RWPE2 (cell line): ENCODE measurements around the gene ACE.

Source experiments
- ATAC-seq: fragments of 200-7000 bp; cut with Tn5 transposase; 3 replicates; pipeline ENCODE4 v1.9.1; 2021; ENCODE audit warnings: low read depth
- DNase-seq: peaks from one replicate; pipeline ENCODE4 v3.0.0-alpha.2; 2020; ENCODE audit warnings: low spot score
- H3K27ac ChIP-seq: fragments of 450-650 bp; 2 replicates; pipeline ENCODE4 v1.5.1; 2017; ENCODE audit warnings: mild to moderate bottlenecking; ENCODE audit not compliant: poor library complexity, severe bottlenecking
- H3K27me3 ChIP-seq: fragments of 250-450 bp; sonication (Bioruptor Pico); 2 replicates; pipeline ENCODE4 v1.5.1; 2021; ENCODE audit warnings: mild to moderate bottlenecking, moderate library complexity; ENCODE audit not compliant: insufficient read depth, poor library complexity, severe bottlenecking
- H3K36me3 ChIP-seq: fragments of 250-450 bp; sonication (Bioruptor Pico); 2 replicates; pipeline ENCODE4 v1.5.1; 2020; ENCODE audit warnings: low read depth, mild to moderate bottlenecking, moderate library complexity
- H3K4me1 ChIP-seq: fragments of 250-450 bp; sonication (Bioruptor Pico); 2 replicates; pipeline ENCODE4 v1.5.1; 2021; ENCODE audit warnings: mild to moderate bottlenecking, moderate library complexity; ENCODE audit not compliant: insufficient read depth, poor library complexity, severe bottlenecking
- H3K4me3 ChIP-seq: fragments of 250-450 bp; sonication (Bioruptor Pico); 2 replicates; pipeline ENCODE4 v1.5.1; 2021; ENCODE audit warnings: mild to moderate bottlenecking, moderate library complexity; ENCODE audit not compliant: severe bottlenecking
- H3K9me3 ChIP-seq: fragments of 250-450 bp; sonication (Bioruptor Pico); 2 replicates; pipeline ENCODE4 v1.5.1; 2021; ENCODE audit warnings: mild to moderate bottlenecking, moderate library complexity; ENCODE audit not compliant: severe bottlenecking
- TF ChIP-seq, protein P1 (sequence below): fragments of 450-650 bp; IDR thresholded peaks from one replicate; pipeline ENCODE4 v1.5.1; 2017; ENCODE audit warnings: mild to moderate bottlenecking, moderate library complexity; ENCODE audit not compliant: poor library complexity, severe bottlenecking

ACE gene

DNA sequence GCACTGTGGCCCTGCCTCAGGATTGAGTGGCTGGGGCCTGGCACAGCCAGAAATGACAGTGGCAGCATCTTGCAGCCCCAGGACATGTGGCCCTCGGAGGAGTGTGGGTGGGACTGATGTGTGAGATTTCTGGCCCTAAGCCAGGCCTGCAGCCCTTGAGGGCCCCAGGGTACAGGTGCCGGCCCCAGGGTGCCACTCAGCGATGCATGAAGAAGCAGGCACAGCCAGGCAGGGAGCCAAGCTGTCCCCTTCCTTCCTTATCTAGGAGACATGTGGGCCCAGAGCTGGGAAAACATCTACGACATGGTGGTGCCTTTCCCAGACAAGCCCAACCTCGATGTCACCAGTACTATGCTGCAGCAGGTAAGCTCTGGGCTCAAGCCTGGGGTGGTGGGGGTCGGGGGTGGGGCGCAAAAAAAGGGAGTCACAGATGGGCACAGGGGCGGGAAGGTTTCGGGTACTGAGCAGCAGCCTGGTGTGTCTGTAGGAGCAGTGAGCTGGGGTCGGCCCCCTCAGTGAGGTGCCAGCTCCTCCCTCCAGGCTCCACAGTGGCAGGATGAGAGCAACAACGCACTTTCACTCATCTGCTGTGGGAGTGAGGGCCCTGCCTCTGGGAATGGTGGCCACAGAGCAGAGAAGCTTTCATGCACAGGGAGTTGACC lies 4.1 kb downstream of the ACE start:
- no peak overlapping the region for H3K27ac ChIP-seq

DNA sequence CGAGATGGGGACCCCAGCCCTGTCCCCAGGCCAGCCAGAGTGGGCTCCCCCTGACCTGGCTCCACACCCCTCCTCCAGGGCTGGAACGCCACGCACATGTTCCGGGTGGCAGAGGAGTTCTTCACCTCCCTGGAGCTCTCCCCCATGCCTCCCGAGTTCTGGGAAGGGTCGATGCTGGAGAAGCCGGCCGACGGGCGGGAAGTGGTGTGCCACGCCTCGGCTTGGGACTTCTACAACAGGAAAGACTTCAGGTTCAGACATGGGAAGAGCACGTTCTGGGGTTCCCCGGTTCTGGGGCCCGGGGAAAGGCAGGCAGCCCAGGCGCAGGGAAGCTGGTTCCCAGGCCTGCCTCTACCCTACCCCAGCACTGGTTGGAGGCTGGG lies 4.6 kb downstream of the ACE start:
- DNase-seq (no peak), ATAC-seq (no peak)
- H3K27ac ChIP-seq = no peak overlapping the region
- no peak overlapping the region for H3K4me3 ChIP-seq
- H3K36me3 ChIP-seq = no peaks in the 10 kb centered on the region
- no peaks in the 10 kb centered on the region for H3K9me3 ChIP-seq
- H3K27me3 ChIP-seq = peaks cover 10% of the 10 kb centered on the region
- no peaks in the 10 kb centered on the region for H3K4me1 ChIP-seq
- TF ChIP-seq, protein P1, sequence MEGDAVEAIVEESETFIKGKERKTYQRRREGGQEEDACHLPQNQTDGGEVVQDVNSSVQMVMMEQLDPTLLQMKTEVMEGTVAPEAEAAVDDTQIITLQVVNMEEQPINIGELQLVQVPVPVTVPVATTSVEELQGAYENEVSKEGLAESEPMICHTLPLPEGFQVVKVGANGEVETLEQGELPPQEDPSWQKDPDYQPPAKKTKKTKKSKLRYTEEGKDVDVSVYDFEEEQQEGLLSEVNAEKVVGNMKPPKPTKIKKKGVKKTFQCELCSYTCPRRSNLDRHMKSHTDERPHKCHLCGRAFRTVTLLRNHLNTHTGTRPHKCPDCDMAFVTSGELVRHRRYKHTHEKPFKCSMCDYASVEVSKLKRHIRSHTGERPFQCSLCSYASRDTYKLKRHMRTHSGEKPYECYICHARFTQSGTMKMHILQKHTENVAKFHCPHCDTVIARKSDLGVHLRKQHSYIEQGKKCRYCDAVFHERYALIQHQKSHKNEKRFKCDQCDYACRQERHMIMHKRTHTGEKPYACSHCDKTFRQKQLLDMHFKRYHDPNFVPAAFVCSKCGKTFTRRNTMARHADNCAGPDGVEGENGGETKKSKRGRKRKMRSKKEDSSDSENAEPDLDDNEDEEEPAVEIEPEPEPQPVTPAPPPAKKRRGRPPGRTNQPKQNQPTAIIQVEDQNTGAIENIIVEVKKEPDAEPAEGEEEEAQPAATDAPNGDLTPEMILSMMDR = no peak

More for the DNA sequence above, 4.1 kb downstream of the ACE start:
- DNase-seq (no peak), ATAC-seq (no peak)
- Histone ChIP-seq H3K27me3 (peaks cover 10% of the 10 kb centered on the region), H3K36me3 (no peaks in the 10 kb centered on the region), H3K9me3 (no peaks in the 10 kb centered on the region), H3K4me1 (no peaks in the 10 kb centered on the region), H3K4me3 (no peak overlapping the region)
- TF ChIP-seq, protein P1 = no peak

DNA sequence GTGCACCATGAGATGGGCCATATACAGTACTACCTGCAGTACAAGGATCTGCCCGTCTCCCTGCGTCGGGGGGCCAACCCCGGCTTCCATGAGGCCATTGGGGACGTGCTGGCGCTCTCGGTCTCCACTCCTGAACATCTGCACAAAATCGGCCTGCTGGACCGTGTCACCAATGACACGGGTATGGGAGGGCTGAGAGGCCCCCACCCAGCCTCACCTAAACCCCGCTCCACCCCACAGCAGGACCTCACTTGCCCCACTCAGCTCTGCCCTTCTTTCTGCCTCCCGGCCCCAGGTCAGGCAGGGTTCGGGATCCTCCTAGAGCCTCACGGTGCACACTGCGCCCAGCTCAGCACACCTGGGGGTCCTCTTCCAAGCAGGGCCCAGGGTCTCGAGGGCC lies 5.6 kb downstream of the ACE start:
- H3K9me3 ChIP-seq = no peaks in the 10 kb centered on the region
- ATAC-seq (no peak), DNase-seq (no peak)
- no peak overlapping the region for H3K4me3 ChIP-seq
- TF ChIP-seq, protein P1 = no peak
- H3K4me1 ChIP-seq = no peaks in the 10 kb centered on the region
- H3K27me3 ChIP-seq = peaks cover 5% of the 10 kb centered on the region
- H3K36me3 ChIP-seq = no peaks in the 10 kb centered on the region
- no peak overlapping the region for H3K27ac ChIP-seq

DNA sequence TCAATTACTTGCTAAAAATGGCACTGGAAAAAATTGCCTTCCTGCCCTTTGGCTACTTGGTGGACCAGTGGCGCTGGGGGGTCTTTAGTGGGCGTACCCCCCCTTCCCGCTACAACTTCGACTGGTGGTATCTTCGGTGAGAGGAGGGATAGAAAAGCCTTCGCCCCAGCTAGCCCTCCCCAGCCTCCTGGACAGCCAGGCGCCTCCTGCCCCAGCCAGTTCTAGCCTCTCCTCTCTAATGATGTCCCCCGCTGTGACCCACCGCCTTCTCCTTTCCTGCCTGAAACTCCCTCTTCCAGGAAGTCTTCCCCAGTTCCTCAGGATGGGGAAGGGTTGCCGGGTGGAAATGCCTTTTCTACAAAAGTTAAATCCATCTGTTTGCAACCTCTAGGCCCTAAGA lies 6.2 kb downstream of the ACE start:
- no peaks in the 10 kb centered on the region for H3K4me1 ChIP-seq
- no peaks in the 10 kb centered on the region for H3K27me3 ChIP-seq
- no peaks in the 10 kb centered on the region for H3K36me3 ChIP-seq
- DNase-seq = no peak
- no peak for ATAC-seq
- H3K4me3 ChIP-seq = no peak overlapping the region
- TF ChIP-seq, protein P1 = no peak
- H3K27ac ChIP-seq = no peak overlapping the region
- no peaks in the 10 kb centered on the region for H3K9me3 ChIP-seq

DNA sequence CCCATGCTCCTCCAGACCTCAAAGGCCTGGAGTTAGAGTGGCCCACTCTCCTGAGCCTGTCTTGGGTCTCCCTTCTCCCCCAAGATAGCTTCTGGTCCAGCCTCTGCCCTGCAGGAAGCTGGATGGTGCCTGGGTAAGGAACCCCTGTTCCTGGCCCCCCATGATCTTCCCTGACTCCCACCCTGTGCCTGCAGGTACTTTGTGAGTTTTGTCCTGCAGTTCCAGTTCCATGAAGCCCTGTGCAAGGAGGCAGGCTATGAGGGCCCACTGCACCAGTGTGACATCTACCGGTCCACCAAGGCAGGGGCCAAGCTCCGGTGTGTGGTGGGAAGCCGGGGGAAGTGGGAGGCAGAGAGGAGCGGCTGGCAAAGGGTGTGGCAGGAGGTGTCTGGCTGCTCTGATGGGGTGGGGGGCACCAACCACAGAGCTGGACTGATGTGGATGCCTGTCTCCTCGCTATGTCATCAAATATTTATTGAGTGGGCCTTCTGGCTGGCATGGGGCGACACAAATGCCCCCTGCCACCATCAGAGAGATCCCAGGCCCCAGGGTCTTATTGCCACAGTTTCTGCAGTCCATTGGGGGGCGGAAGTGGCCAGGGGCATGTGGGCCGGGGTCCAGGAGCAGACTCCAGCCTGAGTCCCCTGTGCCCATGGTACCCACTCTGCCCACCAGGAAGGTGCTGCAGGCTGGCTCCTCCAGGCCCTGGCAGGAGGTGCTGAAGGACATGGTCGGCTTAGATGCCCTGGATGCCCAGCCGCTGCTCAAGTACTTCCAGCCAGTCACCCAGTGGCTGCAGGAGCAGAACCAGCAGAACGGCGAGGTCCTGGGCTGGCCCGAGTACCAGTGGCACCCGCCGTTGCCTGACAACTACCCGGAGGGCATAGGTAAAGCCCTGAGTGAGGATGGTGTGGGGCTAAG lies 7.1 kb downstream of the ACE start:
- Histone ChIP-seq H3K36me3 (no peaks in the 10 kb centered on the region), H3K9me3 (no peaks in the 10 kb centered on the region), H3K4me1 (no peaks in the 10 kb centered on the region), H3K4me3 (no peak overlapping the region), H3K27me3 (no peaks in the 10 kb centered on the region), H3K27ac (no peak overlapping the region)
- DNase-seq (no peak), ATAC-seq (no peak)
- TF ChIP-seq, protein P1 = no peak
